Activated CD4-positive, alpha-beta T cell treated with anti-CD3 and anti-CD28 coated beads, Interleukin-10, Interleukin-2, amounts not matched to agents 100 ng/mL and 50 ng/mL, durations not matched to agents 16 hours and 8 hours (primary cell): ENCODE results near the gene SPNS3.

Experiments
- DNase-seq: peaks from one replicate; pipeline ENCODE4 v3.0.0-alpha.2; 2020

The SPNS3 gene

DNA sequence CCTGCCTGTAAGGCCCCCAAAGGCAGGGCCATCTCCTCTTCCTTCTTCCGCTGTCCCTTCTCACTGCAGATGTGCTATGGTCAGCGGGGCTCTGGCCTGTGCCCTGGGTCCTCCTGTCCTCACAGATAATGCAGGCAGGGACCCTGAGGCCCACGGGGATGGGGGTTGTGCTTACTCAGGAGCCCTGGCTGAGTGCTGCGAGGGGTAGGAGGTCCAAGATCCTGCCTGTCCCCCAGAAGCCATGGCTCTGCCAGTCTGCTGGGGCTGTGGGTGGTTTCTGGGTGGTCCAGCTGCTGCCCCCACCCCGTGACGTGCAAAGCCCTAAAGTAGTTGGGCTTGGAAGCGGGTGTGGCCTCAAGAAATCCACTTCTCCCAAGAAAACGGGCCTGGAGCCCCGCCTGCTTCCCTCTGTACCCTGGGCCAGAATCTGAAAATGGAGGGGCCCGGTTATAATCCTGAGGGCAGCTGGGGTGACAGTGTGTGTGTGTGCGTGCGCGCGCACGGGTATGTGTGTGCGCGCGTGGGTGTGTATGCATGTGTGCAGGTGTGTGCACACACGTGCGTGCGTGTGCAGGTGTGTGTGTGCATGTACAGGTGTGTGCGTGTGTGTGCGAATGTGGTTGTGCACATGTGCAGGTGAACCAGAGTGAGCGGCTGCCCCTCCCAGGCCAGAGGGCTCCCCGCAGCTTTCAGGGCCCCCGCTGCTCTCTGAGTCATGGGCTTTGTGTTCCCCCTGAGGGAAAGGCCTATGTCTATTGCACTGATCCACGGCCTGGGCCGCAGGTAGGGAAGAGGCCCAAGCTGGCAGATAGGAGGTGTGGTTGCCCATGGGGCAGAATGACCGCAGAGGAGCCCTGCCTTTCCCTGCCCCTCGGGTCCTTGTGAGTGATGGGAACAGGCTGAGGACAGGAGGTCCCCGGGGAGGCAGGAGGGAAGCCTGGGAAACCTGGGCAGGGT lies 78.7 kb downstream of the SPNS3 start:
- DNase-seq, result no peak

DNA sequence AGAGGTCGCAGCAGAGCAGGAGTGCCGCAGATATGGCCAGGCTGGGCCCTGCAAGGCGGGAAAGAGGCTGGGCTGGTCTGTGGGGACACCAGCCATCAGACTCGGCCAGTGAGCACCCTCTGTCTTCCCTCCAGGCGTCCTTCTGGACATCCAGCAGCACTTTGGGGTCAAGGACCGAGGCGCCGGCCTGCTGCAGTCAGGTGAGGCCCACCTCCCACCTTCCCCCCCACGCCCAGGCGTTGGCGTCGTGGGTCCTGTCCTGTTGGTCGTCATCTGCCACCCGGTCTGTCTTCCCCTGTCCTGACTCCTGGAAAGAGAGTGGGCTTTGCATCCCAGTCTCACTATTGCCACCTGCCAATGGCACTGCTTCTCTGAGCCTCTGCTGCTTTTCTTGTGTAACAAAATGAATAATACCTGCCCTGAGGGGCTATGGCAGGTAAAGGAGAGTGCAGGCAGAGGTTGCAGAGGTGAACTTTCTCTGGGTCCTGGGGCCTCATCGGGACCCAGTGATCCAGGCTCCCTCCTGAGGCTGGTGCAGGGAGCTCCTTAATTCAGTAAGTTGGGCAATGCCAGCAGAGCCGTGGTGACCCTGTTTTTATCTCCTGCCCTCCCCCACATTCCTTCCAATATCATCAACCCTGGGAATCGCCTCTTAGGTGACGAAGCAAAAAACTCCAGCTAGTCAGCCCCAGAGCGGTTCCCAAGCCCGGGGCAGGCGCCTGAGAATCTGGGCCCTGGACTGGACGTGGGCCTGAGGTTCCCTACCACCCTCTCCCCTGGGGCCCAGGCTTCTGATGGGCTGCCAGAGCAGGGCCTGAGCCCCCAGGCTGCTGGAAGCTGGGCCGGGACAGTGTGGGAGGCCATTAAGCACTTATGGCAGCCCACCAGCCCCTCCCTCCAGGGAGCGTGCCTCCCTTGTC lies 79.6 kb downstream of the SPNS3 start:
- DNase-seq, result no peak

DNA sequence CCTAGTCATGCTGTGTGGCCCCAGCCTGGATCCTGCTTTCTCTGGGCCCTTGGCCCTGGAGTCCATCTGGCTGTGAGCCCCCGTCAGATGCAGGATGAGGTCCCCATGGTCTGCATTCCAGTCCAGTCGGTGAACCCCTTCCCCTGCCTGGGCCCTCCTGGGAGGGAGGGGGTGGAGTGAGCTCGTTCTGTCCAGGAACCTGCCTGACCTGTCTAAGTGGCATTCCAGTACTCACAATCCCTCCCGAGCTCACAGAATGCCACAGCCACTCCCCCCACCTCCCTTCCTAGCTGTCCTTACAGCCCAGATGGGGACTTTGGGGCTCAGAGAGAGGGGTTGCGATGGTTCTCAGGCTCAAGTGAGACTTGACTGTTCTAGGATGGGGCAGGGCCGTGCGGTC lies 80.5 kb downstream of the SPNS3 start:
- DNase-seq, result no peak

DNA sequence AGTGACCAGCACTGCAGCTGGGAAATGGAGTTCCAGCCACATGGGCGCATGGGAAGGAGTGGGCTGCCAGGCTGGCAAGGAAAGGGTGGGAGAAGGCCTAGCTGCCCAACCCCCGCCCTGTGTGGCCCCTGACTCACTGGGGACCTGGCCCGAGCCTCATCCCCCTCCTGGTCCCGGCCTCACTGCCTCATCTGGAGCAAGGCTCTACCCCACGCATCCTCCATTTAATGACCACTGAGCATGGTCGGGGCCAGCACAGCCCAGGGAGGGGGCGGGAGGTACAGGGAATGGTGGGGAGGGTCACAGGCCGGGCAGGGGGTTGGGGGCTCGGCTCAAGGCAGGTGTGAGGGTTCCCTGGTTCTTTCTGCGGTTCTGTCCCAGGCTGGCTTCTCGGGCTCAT lies 81.0 kb downstream of the SPNS3 start:
- DNase-seq, result no peak

DNA sequence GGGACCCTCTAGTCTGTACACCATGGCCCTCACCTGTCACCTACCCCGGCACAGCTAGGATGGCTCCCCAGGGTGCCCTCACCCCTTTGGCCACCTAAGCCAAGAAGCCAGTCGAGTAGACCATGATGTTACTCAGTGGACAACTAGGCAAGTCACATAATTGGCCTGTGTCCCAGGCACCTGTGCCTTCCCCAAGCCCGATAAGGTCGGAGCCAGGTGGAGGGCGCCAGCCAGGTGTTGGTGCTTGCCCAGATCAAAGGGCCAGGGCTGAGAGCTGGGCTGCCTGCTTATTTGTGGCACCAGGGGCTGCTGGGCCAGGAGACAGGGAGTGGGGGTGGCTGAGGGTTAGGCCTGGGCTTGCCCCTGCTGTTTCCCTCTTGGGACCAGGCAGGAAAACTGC lies 81.8 kb downstream of the SPNS3 start:
- DNase-seq, result no peak

DNA sequence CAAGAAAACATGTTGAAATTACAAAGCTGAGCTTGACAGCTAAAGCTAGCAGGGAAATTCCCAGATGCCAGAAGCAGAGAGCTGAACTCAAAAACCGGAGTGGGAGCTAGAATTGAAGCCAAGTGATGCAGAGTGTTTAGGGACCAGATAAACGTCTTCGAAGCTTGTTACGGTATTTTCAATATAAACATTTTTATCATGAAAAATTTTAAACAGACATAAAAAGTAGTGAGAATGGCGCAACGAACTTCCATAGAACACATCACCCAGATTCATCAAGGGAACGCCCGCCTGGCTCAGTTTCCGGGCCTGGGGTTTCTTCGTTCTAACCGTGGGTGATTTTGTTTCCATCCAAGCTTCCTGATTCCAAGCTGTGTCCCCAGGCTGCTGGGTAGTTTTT lies 83.0 kb downstream of the SPNS3 start:
- DNase-seq, result no peak

DNA sequence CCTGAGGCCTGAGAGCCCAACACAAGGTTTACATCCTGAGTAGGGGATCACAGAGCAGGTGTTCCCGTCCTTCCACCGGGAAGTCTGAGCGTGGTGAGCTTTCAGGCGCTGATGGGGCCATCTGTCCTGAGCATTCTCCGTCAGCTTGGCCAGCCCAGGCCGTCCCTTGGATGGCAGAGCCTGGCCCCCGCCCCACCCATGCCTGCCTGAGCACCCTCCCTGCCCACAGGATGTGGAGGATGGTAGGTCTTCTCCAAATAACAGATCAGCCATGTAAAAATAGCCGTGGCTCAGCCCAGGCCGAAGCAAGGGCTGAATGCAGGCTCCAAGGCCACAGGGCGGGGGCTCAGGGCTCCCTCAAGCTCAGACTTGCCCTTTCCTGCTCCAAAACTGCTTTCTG lies 85.2 kb downstream of the SPNS3 start:
- DNase-seq, result no peak

DNA sequence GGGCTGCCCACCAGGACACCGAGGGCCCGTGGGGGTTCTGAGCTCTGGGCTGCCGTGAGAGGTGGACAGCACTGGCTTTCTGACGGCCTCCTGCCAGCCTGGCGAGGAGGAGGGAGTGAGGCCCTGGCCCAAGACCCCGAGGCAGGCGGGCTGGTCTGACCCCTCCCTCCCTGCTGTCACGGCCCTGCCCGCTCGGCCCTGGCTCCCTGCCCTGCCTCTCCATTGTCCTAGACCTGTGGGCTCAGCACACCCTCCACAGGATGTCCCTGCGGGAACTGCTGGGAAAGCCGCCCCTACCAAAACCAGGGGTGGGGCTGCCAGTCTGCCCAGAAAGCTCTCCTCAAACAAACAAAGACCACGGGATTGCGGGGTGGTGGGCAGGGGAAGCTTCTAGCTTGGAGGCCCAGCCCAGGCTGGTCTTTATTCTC lies 85.6 kb downstream of the SPNS3 start:
- no peak for DNase-seq

DNA sequence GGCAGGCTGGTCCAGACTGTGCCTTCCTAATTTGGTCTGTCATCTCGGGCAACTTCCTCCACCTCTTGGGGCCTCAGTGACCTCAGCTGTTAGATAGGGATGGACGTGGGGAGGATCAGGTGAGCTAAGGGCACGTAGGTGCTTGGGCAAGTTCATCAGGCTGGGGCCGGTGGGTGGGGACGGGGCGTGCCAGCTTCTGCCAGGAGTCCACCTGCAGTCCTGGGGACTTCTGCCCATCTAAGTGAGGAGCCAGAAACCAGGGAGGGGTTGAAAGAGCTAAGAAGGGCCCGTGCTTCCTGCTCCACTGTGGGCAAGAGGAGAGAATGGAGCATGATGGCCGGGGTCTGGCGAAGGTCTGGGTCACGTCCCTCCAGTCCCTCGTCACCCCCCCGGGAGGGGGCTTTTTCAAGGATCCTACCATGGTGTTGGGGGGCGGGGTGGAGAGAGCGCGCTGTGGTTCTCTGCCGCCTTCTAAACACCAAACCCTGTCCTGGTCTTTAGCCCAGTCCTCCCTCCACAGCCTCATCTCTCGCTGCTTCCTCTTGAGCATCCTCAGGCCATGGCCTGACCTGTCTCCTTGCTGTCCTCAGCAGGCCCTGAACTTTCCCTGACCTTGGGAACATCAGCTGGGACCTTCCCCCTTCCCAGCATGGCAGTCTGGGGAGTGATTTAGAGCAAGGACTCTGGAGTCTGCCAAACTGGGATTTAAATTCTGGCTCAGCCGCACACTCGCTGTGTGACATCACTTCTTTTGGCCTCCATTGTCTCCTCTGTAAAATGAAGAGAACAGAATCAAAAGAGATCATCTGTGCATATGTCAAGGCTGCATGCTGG lies 86.5 kb downstream of the SPNS3 start:
- DNase-seq, result no peak

DNA sequence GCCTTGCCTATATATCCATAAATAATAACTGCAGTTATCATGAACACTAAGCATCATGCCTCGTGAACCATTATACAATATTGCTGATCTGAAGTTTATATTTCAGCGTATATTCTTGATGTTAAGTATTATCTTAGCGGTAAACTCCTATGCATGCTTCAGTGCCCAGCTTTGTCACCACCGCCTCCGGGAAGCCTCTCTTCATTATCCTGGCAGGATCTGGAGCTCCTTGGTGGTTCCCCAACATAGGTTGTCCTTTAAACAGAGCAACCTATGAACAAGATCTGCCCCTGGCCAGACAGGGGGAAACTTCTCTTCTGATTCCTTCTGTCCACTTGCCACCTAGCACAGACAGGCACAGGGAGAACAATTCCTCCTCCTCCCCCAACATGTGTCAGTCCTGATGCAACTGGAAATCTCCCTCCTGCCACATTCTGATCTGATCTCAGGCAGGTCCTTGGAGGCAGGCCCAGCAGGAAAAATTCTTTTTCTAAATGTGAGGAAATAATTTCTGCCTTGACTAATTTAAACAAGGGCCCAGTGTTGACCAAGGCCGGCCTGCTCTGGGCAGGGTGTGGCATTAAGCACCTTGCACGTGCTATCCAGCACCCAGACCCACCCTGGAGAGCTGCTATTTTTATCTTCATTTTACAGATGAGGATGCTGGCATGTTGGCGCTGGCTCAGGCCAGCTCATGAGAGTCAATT lies 87.3 kb downstream of the SPNS3 start:
- no peak for DNase-seq

DNA sequence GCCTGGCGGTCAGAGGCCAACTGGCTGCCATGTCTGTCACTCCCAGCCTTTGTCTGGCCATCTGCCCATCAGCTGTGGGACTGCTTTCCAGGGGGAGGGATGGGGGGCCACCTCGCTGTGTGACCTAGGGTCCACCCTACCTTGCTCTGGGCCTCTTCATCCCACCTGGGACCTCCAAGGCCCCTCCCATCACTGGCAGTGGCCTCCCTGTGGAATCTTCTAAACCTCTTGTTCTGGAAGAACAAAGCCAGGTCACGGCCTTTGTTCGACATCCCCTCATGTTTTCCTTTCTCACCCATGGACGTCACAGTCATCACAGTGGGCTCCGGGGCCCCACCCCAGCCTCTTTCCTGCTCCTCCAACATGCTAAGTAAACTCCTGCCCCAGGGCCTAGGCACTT lies 88.9 kb downstream of the SPNS3 start:
- DNase-seq, result no peak

DNA sequence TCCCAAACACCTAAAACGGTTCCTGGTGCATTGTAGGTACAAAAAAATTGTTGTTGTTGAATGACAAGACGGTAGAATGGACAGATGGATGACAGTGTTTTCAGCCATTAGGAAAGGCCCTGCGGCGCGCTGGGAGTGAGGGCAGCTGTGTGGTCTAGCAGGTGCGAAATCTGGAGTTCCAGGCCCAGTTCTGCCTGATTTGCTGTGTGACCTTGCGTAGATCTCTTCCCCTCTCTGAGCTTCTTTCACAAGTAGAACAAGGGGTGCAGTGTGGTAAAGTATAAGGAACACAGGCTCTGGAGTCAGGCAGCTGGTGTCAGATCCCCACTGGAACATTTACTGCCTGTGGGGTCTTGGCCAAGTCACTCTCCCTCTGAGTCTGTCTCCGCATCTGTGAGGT lies 90.2 kb downstream of the SPNS3 start:
- DNase-seq, result no peak

DNA sequence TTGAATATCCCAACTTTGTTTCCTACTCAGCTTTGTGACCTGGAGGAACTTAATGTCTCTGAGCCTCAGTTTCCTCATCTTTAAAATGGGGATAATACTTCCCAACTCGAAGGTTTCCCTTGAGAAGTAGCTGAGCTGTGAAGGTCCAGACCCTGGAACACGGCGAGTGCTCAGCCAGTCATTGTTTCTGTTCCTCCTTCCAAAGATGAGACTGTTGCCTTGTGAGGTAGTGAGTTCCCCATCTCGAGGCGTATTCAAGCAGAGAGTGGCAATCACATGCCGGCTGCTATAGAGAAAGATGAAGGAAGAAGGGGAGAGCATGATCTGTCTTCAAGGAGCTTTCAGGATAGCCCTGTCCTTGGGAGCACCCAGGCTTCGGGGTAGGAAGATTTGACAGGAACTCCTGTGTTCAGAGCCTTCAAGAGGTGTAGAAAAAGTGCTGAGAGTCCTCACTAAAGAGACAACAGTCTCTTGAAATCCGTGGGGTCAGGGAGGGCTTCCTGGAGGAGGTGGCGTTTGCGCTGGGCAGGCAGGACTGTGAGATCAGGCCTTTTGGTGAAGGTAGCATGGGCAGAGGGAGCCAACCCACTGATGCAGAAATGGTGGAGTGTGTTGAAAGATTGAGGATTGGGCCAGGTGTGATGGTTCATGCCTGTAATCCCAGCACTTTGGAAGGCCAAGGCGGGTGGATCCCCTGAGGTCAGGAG lies 92.1 kb downstream of the SPNS3 start:
- no peak for DNase-seq

DNA sequence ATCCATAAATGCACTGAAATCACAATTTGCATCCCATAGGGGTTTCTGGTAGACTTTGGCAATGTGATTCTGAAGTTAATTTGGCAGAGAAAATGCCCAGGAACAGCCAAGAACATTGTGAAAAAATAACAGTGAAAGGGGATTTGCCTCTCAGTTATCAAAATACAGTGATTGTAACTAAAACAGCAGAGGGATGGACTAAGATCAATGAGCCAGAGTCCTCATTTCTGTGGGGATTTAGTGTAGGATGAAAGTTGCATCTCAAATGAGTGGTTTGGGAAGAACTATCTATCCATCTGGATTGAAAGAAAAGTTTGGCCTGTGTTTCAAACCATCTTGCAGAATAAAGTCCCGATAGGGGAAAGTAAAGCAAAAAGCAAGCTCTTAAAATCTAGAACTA lies 93.4 kb downstream of the SPNS3 start:
- no peak for DNase-seq

DNA sequence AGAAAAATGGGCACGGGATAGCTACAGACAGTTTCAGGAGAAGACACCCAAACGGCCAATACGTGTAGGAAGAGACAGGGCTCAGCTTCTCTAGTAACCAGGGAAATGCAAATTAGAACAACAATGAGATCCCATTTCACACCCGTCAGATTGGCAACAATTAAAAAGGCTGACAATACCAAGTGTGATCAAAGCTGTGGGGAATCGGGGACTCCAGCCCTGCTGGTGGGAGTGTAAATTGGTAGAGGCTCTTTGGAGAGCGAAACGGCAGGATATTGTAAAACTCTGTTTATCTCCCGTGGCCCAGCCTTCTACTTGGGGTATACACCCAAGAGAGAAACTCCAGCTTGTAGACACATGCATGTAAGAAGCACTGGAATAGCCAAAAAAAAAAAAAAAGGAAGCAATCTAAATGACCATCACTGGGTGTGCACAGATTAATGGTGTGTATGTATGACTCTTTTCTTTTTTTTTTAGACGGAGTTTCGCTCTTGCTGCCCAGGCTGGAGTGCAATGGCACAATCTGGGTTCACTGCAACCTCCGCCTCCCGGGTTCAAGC lies 93.9 kb downstream of the SPNS3 start:
- no peak for DNase-seq

DNA sequence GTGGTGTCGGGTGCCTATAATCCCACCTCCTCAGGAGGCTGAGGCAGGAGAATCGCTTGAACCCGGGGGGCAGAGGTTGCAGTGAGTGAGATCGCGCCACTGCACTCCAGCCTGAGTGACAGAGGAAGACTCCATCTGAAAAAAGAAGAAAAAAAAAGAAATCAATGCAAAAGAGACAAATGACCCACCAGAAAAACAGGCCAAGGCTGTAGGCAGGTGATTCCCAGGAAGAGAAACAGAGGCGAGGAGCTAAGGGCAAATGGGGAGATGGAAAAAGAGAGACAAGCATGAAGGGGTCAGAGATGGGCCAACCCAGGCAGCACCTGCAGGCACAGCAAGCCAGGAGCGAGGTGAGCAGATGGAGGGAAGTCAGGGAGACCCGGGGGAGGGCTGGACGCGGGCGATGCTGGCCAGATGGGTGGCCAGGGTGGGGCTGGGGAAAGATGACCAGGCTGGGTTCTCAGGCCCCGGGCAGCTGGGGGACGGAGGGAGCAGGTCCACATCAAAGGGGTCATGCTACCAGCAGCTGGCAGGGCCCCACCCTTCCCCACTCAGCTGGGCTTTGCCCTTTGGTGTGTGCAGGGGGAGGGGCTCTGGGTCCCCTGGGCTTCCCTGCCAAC lies 95.9 kb downstream of the SPNS3 start:
- no peak for DNase-seq

DNA sequence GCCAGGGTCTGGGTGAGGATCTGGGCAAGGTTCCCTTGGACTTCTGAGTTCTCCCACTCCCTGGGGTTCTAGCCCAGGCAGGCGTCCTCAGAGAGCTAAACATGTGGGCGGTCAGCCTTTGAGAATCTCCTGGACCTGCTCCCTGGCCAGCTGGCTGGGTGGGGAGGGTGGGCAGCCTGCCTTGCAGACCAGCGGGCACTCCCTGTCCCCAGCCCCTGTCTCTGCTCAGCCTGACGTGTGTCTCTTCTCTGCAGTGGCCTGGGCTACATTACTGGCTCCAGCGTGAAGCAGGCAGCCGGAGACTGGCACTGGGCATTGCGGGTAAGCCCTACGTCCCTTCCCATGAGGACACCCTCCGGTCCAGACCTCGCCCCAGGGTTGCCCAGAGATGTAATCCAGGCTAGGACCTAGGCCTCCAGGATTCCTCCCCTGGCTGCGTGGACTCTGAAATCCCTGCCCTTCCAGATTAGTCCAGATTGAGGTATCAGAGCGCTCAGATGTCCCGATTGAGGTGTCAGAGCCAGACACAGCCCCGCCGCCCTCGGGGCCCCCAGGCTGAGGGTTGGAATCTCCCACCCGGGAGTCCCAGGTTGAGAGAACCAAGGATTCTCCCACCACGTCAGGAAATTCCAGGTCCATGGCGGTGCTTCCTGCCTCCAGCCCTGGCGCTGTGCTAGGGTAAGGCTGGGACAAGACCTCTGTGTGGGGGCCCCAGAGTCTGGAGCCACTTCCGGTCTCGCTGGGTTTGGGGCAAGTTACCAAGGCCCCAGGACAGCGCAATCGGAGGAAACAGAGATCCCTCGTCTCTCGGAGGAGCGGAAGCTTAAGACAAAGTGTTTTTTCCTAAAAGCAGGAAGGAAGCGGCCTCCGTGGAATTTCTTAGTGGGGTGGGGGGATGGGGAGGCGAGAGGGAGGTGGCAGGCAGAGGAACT lies 97.3 kb downstream of the SPNS3 start:
- no peak for DNase-seq

DNA sequence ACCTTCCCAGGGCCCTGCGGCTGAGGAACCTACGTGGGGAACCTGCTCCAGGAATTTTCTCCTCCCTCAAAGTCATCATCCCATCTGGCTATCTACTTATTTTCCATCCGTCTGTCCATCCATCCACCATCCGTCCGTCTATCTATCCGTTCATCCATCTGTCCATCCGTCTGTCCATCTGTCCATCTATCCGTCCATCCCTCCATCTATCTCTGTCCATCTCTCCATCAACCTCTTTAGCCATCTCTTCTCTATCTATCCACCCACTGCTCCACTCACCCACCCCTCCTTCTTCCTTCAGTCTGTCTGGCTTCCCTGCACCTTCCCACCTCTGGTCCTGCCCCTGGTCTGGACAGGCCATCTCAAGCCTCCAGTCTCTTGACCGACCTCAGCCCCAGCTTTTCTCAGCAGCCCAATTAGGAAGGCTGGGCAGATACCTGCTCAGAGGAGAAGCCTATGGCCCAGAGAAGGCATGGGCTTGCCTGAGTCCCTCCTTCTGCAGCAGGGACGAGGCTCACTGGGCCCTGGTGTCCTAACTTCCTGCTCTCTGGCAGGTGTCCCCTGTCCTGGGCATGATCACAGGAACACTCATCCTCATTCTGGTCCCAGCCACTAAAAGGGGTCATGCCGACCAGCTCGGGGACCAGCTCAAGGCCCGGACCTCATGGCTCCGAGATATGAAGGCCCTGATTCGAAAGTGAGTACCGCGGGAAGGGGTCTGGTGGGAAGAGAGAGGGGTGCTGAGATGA lies 98.4 kb downstream of the SPNS3 start:
- no peak for DNase-seq
